WTC11 (cell line): ENCODE data around the gene ZXDC. TPM values are rescaled to one million over a fixed set of nuclear protein-coding genes. Genes with fewer than 3 reads are reported as not detected.

ENCODE experiments used
- ATAC-seq: fragments of 200-7000 bp; cut with Tn5 transposase; 2 replicates; pipeline ENCODE4 v1.10.0; 2021; ENCODE audit warnings: mild to moderate bottlenecking, moderate library complexity
- CTCF ChIA-PET: fragments of 300-600 bp; sonication (Branson Sonifier 250); formaldehyde crosslinking; loops from one replicate; lab custom pipeline; 2021; ENCODE audit warnings: antibody characterized with exemption; lab: Charles Lee
- POLR2A ChIA-PET: fragments of 350-600 bp; sonication (Branson Sonifier 250); formaldehyde crosslinking; loops from one replicate; lab custom pipeline; 2021; ENCODE audit warnings: antibody characterized with exemption; lab: Charles Lee
- DNase-seq: peaks from one replicate; pipeline ENCODE4 v3.0.0; 2021; ENCODE audit warnings: low spot score
- H3K27ac Mint-ChIP-seq: 2 replicates; pipeline ENCODE4 v1.8.0; 2021; ENCODE audit warnings: mixed read lengths
- H3K27me3 Mint-ChIP-seq: 2 replicates; pipeline ENCODE4 v1.8.0; 2021; ENCODE audit warnings: low read depth, mild to moderate bottlenecking, moderate library complexity, mixed read lengths
- H3K36me3 Mint-ChIP-seq: 2 replicates; pipeline ENCODE4 v1.8.0; 2021; ENCODE audit warnings: mixed read lengths
- H3K4me1 Mint-ChIP-seq: 2 replicates; pipeline ENCODE4 v1.8.0; 2022; ENCODE audit warnings: mixed read lengths
- H3K4me3 Mint-ChIP-seq: 2 replicates; pipeline ENCODE4 v1.8.0; 2021; ENCODE audit warnings: mild to moderate bottlenecking, moderate library complexity, mixed read lengths
- H3K9me3 Mint-ChIP-seq: 2 replicates; pipeline ENCODE4 v1.8.0; 2021; ENCODE audit warnings: mixed read lengths
- AFF4 ChIP-seq: sonication (generic); formaldehyde crosslinking; IDR thresholded peaks from 2 replicates; pipeline ENCODE4 v1.8.1; 2023; ENCODE audit warnings: mild to moderate bottlenecking, missing genetic modification reagents, borderline replicate concordance
- ATF3 ChIP-seq: sonication (generic); formaldehyde crosslinking; conservative IDR thresholded peaks from 2 replicates; pipeline ENCODE4 v1.8.1; 2022; ENCODE audit warnings: mild to moderate bottlenecking, missing genetic modification reagents
- CREM ChIP-seq: sonication (generic); formaldehyde crosslinking; IDR thresholded peaks from 2 replicates; pipeline ENCODE4 v1.8.1; 2022; ENCODE audit warnings: mild to moderate bottlenecking, missing genetic modification reagents, moderate library complexity
- E2F5 ChIP-seq: sonication (generic); formaldehyde crosslinking; IDR thresholded peaks from 2 replicates; pipeline ENCODE4 v1.8.1; 2022; ENCODE audit warnings: mild to moderate bottlenecking, moderate library complexity, missing genetic modification reagents
- ERG ChIP-seq: fragments of 250-450 bp; sonication (Bioruptor Pico); IDR thresholded peaks from 2 replicates; pipeline ENCODE4 v1.8.0; 2021; ENCODE audit warnings: mild to moderate bottlenecking
- ESRRA ChIP-seq: sonication (generic); formaldehyde crosslinking; IDR thresholded peaks from 2 replicates; pipeline ENCODE4 v1.8.1; 2022; ENCODE audit warnings: mild to moderate bottlenecking, missing genetic modification reagents, borderline replicate concordance
- FOXP1 ChIP-seq: sonication (generic); formaldehyde crosslinking; IDR thresholded peaks from 2 replicates; pipeline ENCODE4 v1.8.0; 2022; ENCODE audit warnings: missing genetic modification reagents, mild to moderate bottlenecking, moderate library complexity, borderline replicate concordance
- GABPB1 ChIP-seq: sonication (generic); formaldehyde crosslinking; IDR thresholded peaks from 2 replicates; pipeline ENCODE4 v1.8.1; 2023; ENCODE audit warnings: mild to moderate bottlenecking, missing genetic modification reagents
- IRF2 ChIP-seq: sonication (generic); formaldehyde crosslinking; IDR thresholded peaks from 2 replicates; pipeline ENCODE4 v1.8.0; 2022; ENCODE audit warnings: low read depth, missing genetic modification reagents, borderline replicate concordance
- NFE2L1 ChIP-seq: sonication (generic); formaldehyde crosslinking; IDR thresholded peaks from 2 replicates; pipeline ENCODE4 v1.8.1; 2023; ENCODE audit warnings: missing genetic modification reagents
- TEAD4 ChIP-seq: sonication (generic); formaldehyde crosslinking; IDR thresholded peaks from 2 replicates; pipeline ENCODE4 v1.8.0; 2022; ENCODE audit warnings: mild to moderate bottlenecking, missing genetic modification reagents
- ZBTB21 ChIP-seq: sonication (generic); formaldehyde crosslinking; IDR thresholded peaks from 2 replicates; pipeline ENCODE4 v1.8.1; 2023; ENCODE audit warnings: mild to moderate bottlenecking, missing genetic modification reagents, borderline replicate concordance
- ZNF317 ChIP-seq: sonication (generic); formaldehyde crosslinking; IDR thresholded peaks from 2 replicates; pipeline ENCODE4 v1.8.1; 2023; ENCODE audit warnings: low read depth, mild to moderate bottlenecking, moderate library complexity, missing genetic modification reagents, borderline replicate concordance
- ZNF425 ChIP-seq: fragments of 250-450 bp; sonication (Bioruptor Pico); conservative IDR thresholded peaks from 2 replicates; pipeline ENCODE4 v1.9.0; 2021; ENCODE audit warnings: mild to moderate bottlenecking
- total RNA-seq: library from RNA; stranded (reverse); gene quantifications from 3 replicates; pipeline ENCODE4 v1.2.3, GENCODE V29; 2021

ZXDC gene
- total RNA-seq, 1 experiment from 2014 or later, result 34.7 TPM

- TF ChIP-seq TEAD4 (CRISPR knock-in tag), result no peak
- peak; percentile 99 for TF ChIP-seq GABPB1
- Mint-ChIP-seq H3K27me3 (no peaks in the 10 kb centered on the region), H3K4me1 (peaks cover 35% of the 10 kb centered on the region), H3K36me3 (peaks cover 39% of the 10 kb centered on the region), H3K27ac (peak overlapping the region; percentile 44), H3K4me3 (peak overlapping the region; percentile 89), H3K9me3 (no peaks in the 10 kb centered on the region)
- POLR2A ChIA-PET, result no interaction called here
- DNase-seq (no peak), ATAC-seq (no peak)
- CTCF ChIA-PET, result interaction anchor here (1.2 kb wide), 1 partner anchor 226 kb away, joined by 3 read pairs; no protein-coding TSS in a partner anchor
Observed at GRCh38 chr3:126472277-126473006, 3.2 kb downstream of the ZXDC start.

GRCh38 chr3:126469479-126469878, 6.2 kb downstream of the ZXDC start:
- no peak overlapping the region for H3K4me3 Mint-ChIP-seq

GRCh38 chr3:126468028-126468891, 7.4 kb downstream of the ZXDC start:
- peak overlapping the region; percentile 71; the same call in 1 of the 2 replicates for H3K27ac Mint-ChIP-seq
- TF ChIP-seq GABPB1, result peak; percentile 92
- TF ChIP-seq ZNF317 (CRISPR knock-in tag), result peak; percentile 75; the same call in 1 of the 2 replicates
- no peak for TF ChIP-seq TEAD4 (CRISPR knock-in tag)
- H3K27me3 Mint-ChIP-seq, result no peaks in the 10 kb centered on the region
- peaks cover 69% of the 10 kb centered on the region for H3K36me3 Mint-ChIP-seq
- no peaks in the 10 kb centered on the region for H3K9me3 Mint-ChIP-seq
- CTCF ChIA-PET, result no interaction called here
- peaks cover 12% of the 10 kb centered on the region for H3K4me1 Mint-ChIP-seq
- POLR2A ChIA-PET, result no interaction called here
- no peak overlapping the region for H3K4me3 Mint-ChIP-seq
- ATAC-seq, result no peak
- peak; percentile 3 for DNase-seq

More at GRCh38 chr3:126469479-126469878, 6.2 kb downstream of the ZXDC start:
- H3K27ac Mint-ChIP-seq, result peak overlapping the region; percentile 13
- peaks cover 60% of the 10 kb centered on the region for H3K36me3 Mint-ChIP-seq
- ATAC-seq, result no peak
- peaks cover 25% of the 10 kb centered on the region for H3K4me1 Mint-ChIP-seq
- CTCF ChIA-PET, result no interaction called here
- TF ChIP-seq ESRRA (CRISPR knock-in tag) (no peak), ERG (CRISPR knock-in tag) (no peak), IRF2 (CRISPR knock-in tag) (no peak), FOXP1 (no peak), ZBTB21 (CRISPR knock-in tag) (no peak), CREM (CRISPR knock-in tag) (no peak), TEAD4 (CRISPR knock-in tag) (no peak), ATF3 (CRISPR knock-in tag) (no peak), E2F5 (CRISPR knock-in tag) (no peak)
- no peaks in the 10 kb centered on the region for H3K27me3 Mint-ChIP-seq
- POLR2A ChIA-PET, result no interaction called here
- no peak for DNase-seq
- H3K9me3 Mint-ChIP-seq, result no peaks in the 10 kb centered on the region

GRCh38 chr3:126467611-126467955, 8.1 kb downstream of the ZXDC start:
- Mint-ChIP-seq H3K4me3 (no peak overlapping the region), H3K27ac (no peak overlapping the region), H3K4me1 (peaks cover 6% of the 10 kb centered on the region), H3K36me3 (peaks cover 72% of the 10 kb centered on the region), H3K9me3 (no peaks in the 10 kb centered on the region), H3K27me3 (no peaks in the 10 kb centered on the region)
- ATAC-seq (no peak), DNase-seq (peak; percentile 4)
- ChIA-PET POLR2A (no interaction called here), CTCF (no interaction called here)
- TF ChIP-seq ZNF425 (CRISPR knock-in tag) (no peak), AFF4 (CRISPR knock-in tag) (no peak), NFE2L1 (CRISPR knock-in tag) (no peak), E2F5 (CRISPR knock-in tag) (no peak), FOXP1 (no peak)
